Gastrocnemius medialis (tissue), 4 donors: ENCODE data around the gene LRP2BP.

Source experiments
- POLR2A ChIP-seq, 2 donors: fragments of 450-650 bp; IDR thresholded peaks; one replicate each; pipeline ENCODE4 v1.6.1; 2017; ENCODE audit warnings: antibody characterized with exemption in 2 of 2, mild to moderate bottlenecking in 2 of 2, moderate library complexity in 2 of 2
- TF ChIP-seq, protein P1 (sequence below), 5 experiments: fragments of 450-650 bp in 3 of 5; fragments of 200-600 bp in 2 of 5; sonication (generic) in 2 of 5; IDR thresholded peaks in 4 of 5; conservative IDR thresholded peaks in 1 of 5; 1 replicate in 4 of 5; 2 replicates in 1 of 5; pipeline ENCODE4 v1.5.1; 2016 to 2019; ENCODE audit warnings: antibody characterized with exemption in 5 of 5, mild to moderate bottlenecking in 3 of 5, moderate library complexity in 3 of 5

DNA sequence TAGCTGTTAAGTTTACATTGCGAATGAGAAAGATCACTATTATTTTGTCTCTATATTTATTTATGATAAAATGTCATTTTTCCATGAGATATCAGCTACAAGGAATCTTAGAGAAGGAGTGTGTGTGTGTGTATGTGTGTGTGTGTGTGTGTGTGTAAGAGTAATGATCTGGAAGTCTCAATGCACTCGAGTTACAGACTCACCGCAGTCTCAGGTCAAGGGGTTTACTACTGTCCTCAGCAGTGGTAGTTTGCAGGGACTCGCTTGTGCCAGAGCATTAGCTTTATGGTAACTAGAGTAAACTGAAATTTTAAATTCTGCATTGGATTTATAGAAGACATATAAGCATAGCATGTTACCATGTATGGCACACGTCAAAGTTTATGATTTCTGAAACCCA, 30.8 kb downstream of the LRP2BP start:
- TF ChIP-seq, protein P1, sequence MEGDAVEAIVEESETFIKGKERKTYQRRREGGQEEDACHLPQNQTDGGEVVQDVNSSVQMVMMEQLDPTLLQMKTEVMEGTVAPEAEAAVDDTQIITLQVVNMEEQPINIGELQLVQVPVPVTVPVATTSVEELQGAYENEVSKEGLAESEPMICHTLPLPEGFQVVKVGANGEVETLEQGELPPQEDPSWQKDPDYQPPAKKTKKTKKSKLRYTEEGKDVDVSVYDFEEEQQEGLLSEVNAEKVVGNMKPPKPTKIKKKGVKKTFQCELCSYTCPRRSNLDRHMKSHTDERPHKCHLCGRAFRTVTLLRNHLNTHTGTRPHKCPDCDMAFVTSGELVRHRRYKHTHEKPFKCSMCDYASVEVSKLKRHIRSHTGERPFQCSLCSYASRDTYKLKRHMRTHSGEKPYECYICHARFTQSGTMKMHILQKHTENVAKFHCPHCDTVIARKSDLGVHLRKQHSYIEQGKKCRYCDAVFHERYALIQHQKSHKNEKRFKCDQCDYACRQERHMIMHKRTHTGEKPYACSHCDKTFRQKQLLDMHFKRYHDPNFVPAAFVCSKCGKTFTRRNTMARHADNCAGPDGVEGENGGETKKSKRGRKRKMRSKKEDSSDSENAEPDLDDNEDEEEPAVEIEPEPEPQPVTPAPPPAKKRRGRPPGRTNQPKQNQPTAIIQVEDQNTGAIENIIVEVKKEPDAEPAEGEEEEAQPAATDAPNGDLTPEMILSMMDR (IDR thresholded peaks at IDR 0.05 in 4 of 5, conservative IDR thresholded peaks at IDR 0.05 in 1 of 5), result no peak
- TF ChIP-seq POLR2A (IDR thresholded peaks at IDR 0.05), result no peak
